Measurements from ENCODE around the gene UXT. TPM values are rescaled to one million over a fixed set of nuclear protein-coding genes. Genes with fewer than 3 reads are reported as not detected.

Gene UXT
- total and polyA plus RNA-seq, 2 experiments from 2014 or later = 58.4 to 141 TPM

GRCh38 chrX:47687263-47687662 is 28.3 kb upstream of the UXT start:
- Histone ChIP-seq H3K9me2 (ENCODE audit: insufficient read depth) (no peaks in the 10 kb centered on the region), H3K4me3 (no peak overlapping the region), H4K20me1 (replicated peaks; ENCODE audit: insufficient read depth) (no peaks in the 10 kb centered on the region), H3K36me3 (ENCODE audit: insufficient read depth) (no peaks in the 10 kb centered on the region), H2AFZ (no peak overlapping the region), H3K4me1 (ENCODE audit: insufficient read depth) (no peaks in the 10 kb centered on the region), H3K27ac (ENCODE audit: low read depth) (no peak overlapping the region), H3F3A (replicated peaks; ENCODE audit: low read depth) (no peaks in the 10 kb centered on the region), H3K27me3 (ENCODE audit: insufficient read depth) (no peaks in the 10 kb centered on the region), H3K79me2 (replicated peaks; ENCODE audit: insufficient read depth) (no peaks in the 10 kb centered on the region), H3K4me2 (no peak overlapping the region)
- Mint-ChIP-seq H3K4me1 (no peaks in the 10 kb centered on the region), H3K27ac (no peak overlapping the region), H3K36me3 (ENCODE audit: low read depth) (no peaks in the 10 kb centered on the region), H3K9me3 (no peaks in the 10 kb centered on the region), H3K27me3 (ENCODE audit: insufficient read depth, low read depth, poor library complexity) (peaks cover 3% of the 10 kb centered on the region), H3K4me3 (no peak overlapping the region)
- DNase-seq (ENCODE audit: low spot score) (no peak), ATAC-seq (no peak)
- TF ChIP-seq CTCF (conservative IDR thresholded peaks at IDR 0.05; ENCODE audit: low read depth in 2 of 2) = no peak
- TF ChIP-seq JUNB (IDR thresholded peaks at IDR 0.05; ENCODE audit: unreplicated experiment) = no peak
- TF ChIP-seq ZNF331 (CRISPR knock-in tag; IDR thresholded peaks at IDR 0.05; ENCODE audit: low read depth) = no peak
- TF ChIP-seq ETS1 (IDR thresholded peaks at IDR 0.05) = no peak
- TF ChIP-seq NANOG (IDR thresholded peaks at IDR 0.05; ENCODE audit: borderline replicate concordance) = no peak
- TF ChIP-seq POLR2AphosphoS5 (IDR thresholded peaks at IDR 0.05; ENCODE audit: low read depth) = no peak
- no peak for TF ChIP-seq CREB1 (CRISPR knock-in tag; IDR thresholded peaks at IDR 0.05; ENCODE audit: low read depth)
- TF ChIP-seq EZH2phosphoT487 (IDR thresholded peaks at IDR 0.05; ENCODE audit: unreplicated experiment) = no peak
- TF ChIP-seq REST (IDR thresholded peaks at IDR 0.05; ENCODE audit: unreplicated experiment) = no peak
- TF ChIP-seq ZNF114 (CRISPR knock-in tag; IDR thresholded peaks at IDR 0.05) = no peak

- Histone ChIP-seq H3K27ac (ENCODE audit: low read depth) (no peak overlapping the region), H3K36me3 (ENCODE audit: insufficient read depth) (no peaks in the 10 kb centered on the region), H3K9me2 (ENCODE audit: insufficient read depth) (no peaks in the 10 kb centered on the region), H3K27me3 (ENCODE audit: insufficient read depth) (no peaks in the 10 kb centered on the region), H3K4me1 (ENCODE audit: insufficient read depth) (no peaks in the 10 kb centered on the region), H3K79me2 (replicated peaks; ENCODE audit: insufficient read depth) (no peaks in the 10 kb centered on the region), H4K20me1 (replicated peaks; ENCODE audit: insufficient read depth) (no peaks in the 10 kb centered on the region), H3F3A (replicated peaks; ENCODE audit: low read depth) (no peaks in the 10 kb centered on the region), H2AFZ (no peak overlapping the region), H3K4me2 (no peak overlapping the region), H3K4me3 (no peak overlapping the region)
- Mint-ChIP-seq H3K27ac (no peak overlapping the region), H3K4me3 (no peak overlapping the region), H3K4me1 (no peaks in the 10 kb centered on the region), H3K9me3 (no peaks in the 10 kb centered on the region), H3K36me3 (ENCODE audit: low read depth) (no peaks in the 10 kb centered on the region), H3K27me3 (ENCODE audit: insufficient read depth, low read depth, poor library complexity) (peaks cover 4% of the 10 kb centered on the region)
- no peak for ATAC-seq
- no peak for DNase-seq (ENCODE audit: low spot score)
- no peak for TF ChIP-seq STAT1 (IDR thresholded peaks at IDR 0.05; ENCODE audit: unreplicated experiment)
- TF ChIP-seq EZH2phosphoT487 (IDR thresholded peaks at IDR 0.05; ENCODE audit: unreplicated experiment) = no peak
- no peak for TF ChIP-seq CTCF (conservative IDR thresholded peaks at IDR 0.05; ENCODE audit: low read depth in 2 of 2)
- no peak for TF ChIP-seq JUNB (IDR thresholded peaks at IDR 0.05; ENCODE audit: unreplicated experiment)
Observed at GRCh38 chrX:47683829-47684205, 24.8 kb upstream of the UXT start.
